ENCODE results near the gene CIBAR2. TPM values are rescaled to one million over a fixed set of nuclear protein-coding genes. Genes with fewer than 3 reads are reported as not detected.

The CIBAR2 gene
- total and polyA plus RNA-seq, 10 donors = 0.13 to 2.4 (median 0.35) TPM; not detected in 3

- no peak overlapping the region for H3K4me3 ChIP-seq
- peaks cover 0 to 37% (median 15%) of the 10 kb centered on the region in 6 donors for H3K4me1 ChIP-seq
- no peak overlapping the region for H3K27ac ChIP-seq
- TF ChIP-seq CTCF (IDR thresholded peaks at IDR 0.05 in 8 of 11, conservative IDR thresholded peaks at IDR 0.05 in 3 of 11) (no peak), POLR2A (IDR thresholded peaks at IDR 0.05) (no peak), POLR2AphosphoS5 (IDR thresholded peaks at IDR 0.05) (no peak)
- no peaks in the 10 kb centered on the region for H3K9me3 ChIP-seq
- 88 to 94% (median 91%) methylated on average over 16 of the region's 16 CpGs for WGBS, 5 donors
- H3K27me3 ChIP-seq (replicated peaks in 1 of 7) = no peaks in the 10 kb centered on the region
- H3K36me3 ChIP-seq = peaks cover 0 to 99% (median 21%) of the 10 kb centered on the region in 6 donors
- DNase-seq = no peak
- intact Hi-C loops (cut with DNase I; ENCODE audit: low total_unique reads) = no loop called here
These were observed 36.9 kb downstream of the CIBAR2 start for GRCh38 chr16:85075236-85075924.

- WGBS, 5 donors = 89 to 94% (median 93%) methylated on average over 6 of the region's 6 CpGs
- Histone ChIP-seq H3K4me1 (peaks cover 0 to 37% (median 15%) of the 10 kb centered on the region in 6 donors), H3K4me3 (no peak overlapping the region), H3K27me3 (replicated peaks in 1 of 7) (no peaks in the 10 kb centered on the region), H3K36me3 (peaks cover 0 to 99% (median 18%) of the 10 kb centered on the region in 6 donors), H3K27ac (no peak overlapping the region), H3K9me3 (no peaks in the 10 kb centered on the region)
- TF ChIP-seq POLR2A (IDR thresholded peaks at IDR 0.05) = no peak
- TF ChIP-seq POLR2AphosphoS5 (IDR thresholded peaks at IDR 0.05) = no peak
- TF ChIP-seq CTCF (IDR thresholded peaks at IDR 0.05 in 8 of 11, conservative IDR thresholded peaks at IDR 0.05 in 3 of 11) = no peak
- intact Hi-C loops (cut with DNase I; ENCODE audit: low total_unique reads) = no loop called here
- DNase-seq = no peak
These were observed 37.9 kb downstream of the CIBAR2 start for GRCh38 chr16:85074225-85074914.

GRCh38 chr16:85072947-85073346 is 39.3 kb downstream of the CIBAR2 start:
- WGBS, 5 donors = 74 to 89% (median 81%) methylated on average over 11 to 13 of the region's 13 CpGs
- TF ChIP-seq POLR2A (IDR thresholded peaks at IDR 0.05) (no peak), POLR2AphosphoS5 (IDR thresholded peaks at IDR 0.05) (peak; percentile 7 to 50 (median 16))
- no peak overlapping the region for H3K4me3 ChIP-seq
- H3K36me3 ChIP-seq = peaks cover 0 to 99% (median 17%) of the 10 kb centered on the region in 6 donors
- H3K27me3 ChIP-seq (replicated peaks in 1 of 7) = no peaks in the 10 kb centered on the region
- DNase-seq = no peak
- peak overlapping the region in 2 of 8 donors; percentile 9 to 11 for H3K27ac ChIP-seq
- intact Hi-C loops (cut with DNase I; ENCODE audit: low total_unique reads) = no loop called here
- H3K9me3 ChIP-seq = no peaks in the 10 kb centered on the region
- H3K4me1 ChIP-seq = peaks cover 0 to 37% (median 14%) of the 10 kb centered on the region in 6 donors

DNA sequence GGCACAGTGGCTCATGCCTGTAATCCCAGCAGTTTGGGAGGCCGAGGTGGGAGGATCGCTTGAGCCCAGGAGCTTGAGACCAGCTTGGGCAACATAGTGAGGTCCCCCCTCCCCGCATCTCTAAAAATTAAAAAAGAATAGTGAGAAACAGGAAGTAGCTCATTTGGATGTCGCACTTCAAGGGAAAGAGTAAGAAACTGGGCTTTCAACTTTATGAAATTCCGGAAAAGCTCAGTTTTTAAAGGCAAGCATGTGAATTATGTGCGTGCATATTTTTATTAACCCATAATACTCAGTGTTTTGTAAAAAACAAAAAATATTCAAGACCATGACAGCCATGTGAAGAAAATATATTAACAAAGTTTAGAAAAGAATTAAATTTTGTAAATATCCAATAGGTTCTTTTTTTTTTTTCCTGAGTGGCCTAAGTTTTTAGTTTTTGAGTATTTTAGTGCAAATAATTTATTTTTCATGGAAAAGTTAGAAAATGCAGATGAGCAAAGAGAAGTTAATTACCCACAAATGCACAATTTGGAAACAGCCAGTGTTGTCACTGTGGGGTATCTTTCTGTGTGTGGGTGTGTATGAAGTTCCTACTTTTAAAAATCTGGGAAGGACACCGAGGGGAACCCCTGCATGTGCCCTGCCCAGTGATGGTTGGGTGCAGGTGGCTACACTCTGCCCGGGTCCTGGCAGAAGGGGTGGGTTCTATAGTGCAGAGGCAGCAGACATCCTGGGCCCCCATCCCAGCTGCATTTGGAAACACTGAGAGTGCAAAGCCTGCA is 40.0 kb downstream of the CIBAR2 start:
- no peak for DNase-seq
- H3K4me1 ChIP-seq = peaks cover 0 to 30% (median 11%) of the 10 kb centered on the region in 6 donors
- WGBS, 5 donors = 66 to 76% (median 70%) methylated on average over 8 of the region's 8 CpGs
- TF ChIP-seq POLR2AphosphoS5 (IDR thresholded peaks at IDR 0.05) = no peak
- TF ChIP-seq POLR2A (IDR thresholded peaks at IDR 0.05) = no peak
- TF ChIP-seq CTCF (IDR thresholded peaks at IDR 0.05 in 8 of 11, conservative IDR thresholded peaks at IDR 0.05 in 3 of 11) = no peak
- intact Hi-C loops (cut with DNase I; ENCODE audit: low total_unique reads) = no loop called here
- H3K27me3 ChIP-seq (replicated peaks in 1 of 7) = no peaks in the 10 kb centered on the region
- no peaks in the 10 kb centered on the region for H3K9me3 ChIP-seq
- no peak overlapping the region for H3K4me3 ChIP-seq
- H3K36me3 ChIP-seq = peaks cover 0 to 99% (median 24%) of the 10 kb centered on the region in 6 donors
- H3K27ac ChIP-seq = peak overlapping the region in 3 of 8 donors; percentile 4 to 21 (median 14)
